ENCODE results near the gene FAM180B.
A peak's percentile ranks its signal among the peaks of the same experiment; 100 is the strongest.

FAM180B gene

DNA sequence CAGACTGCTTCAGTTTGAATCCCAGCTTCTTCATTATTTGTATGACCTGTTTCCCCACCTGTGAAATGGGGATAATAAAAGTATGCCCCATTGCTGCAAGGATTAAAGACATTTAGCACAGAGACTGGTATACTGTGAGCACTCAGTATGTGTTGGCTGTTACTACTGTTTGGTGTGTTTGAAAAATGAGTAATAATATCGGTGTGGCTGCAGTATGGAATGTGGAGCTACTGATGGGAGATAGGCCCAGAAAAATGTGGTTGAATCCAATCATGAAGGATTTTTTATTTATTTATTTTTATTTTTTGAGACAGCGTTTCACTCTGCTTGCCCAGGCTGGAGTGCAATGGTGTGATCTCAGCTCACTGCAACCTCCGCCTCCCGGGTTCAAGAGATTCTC is 16.8 kb downstream of the FAM180B start:
- H3K9me3 ChIP-seq (replicated peaks; ENCODE audit: low read length): no peaks in the 10 kb centered on the region
- no peaks in the 10 kb centered on the region for H3K36me3 ChIP-seq (ENCODE audit: insufficient read depth, low read length)
- no peak overlapping the region for H3K4me2 ChIP-seq (ENCODE audit: low read length)
- no peak overlapping the region for H3K4me3 ChIP-seq (ENCODE audit: low read length)
- no peak overlapping the region for H3K9ac ChIP-seq (ENCODE audit: low read depth, low read length)
- H3K4me1 ChIP-seq (ENCODE audit: control insufficient read depth, insufficient read depth, low read length): peaks cover 19% of the 10 kb centered on the region
- H3K27me3 ChIP-seq (ENCODE audit: control insufficient read depth, insufficient read depth, low read length): no peaks in the 10 kb centered on the region

DNA sequence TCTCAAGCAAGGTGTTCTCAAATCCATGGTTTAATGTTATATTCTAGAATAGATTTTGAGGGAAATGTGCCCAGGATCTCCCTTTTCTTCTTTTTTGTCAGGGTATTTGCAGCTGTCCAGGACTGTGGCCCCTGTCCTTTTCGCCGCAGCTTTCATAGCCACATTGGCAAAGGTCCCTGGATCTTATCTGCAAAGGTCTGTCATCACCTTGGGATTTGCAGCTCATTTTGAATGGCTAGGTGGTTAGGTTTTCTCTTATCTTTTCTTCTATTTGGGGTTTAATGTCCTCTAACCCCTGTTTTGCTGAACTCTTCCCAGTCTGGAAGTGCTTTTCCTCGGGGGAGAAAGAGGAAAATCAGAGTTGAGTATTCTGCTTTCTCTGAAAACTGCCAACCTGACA is 19.4 kb downstream of the FAM180B start:
- Histone ChIP-seq H3K4me1 (ENCODE audit: control insufficient read depth, insufficient read depth, low read length) (peaks cover 21% of the 10 kb centered on the region), H3K4me3 (ENCODE audit: low read length) (no peak overlapping the region), H3K27me3 (ENCODE audit: control insufficient read depth, insufficient read depth, low read length) (no peaks in the 10 kb centered on the region), H3K9ac (ENCODE audit: low read depth, low read length) (no peak overlapping the region), H3K36me3 (ENCODE audit: insufficient read depth, low read length) (no peaks in the 10 kb centered on the region), H3K4me2 (ENCODE audit: low read length) (no peak overlapping the region), H3K9me3 (replicated peaks; ENCODE audit: low read length) (no peaks in the 10 kb centered on the region)

GRCh38 chr11:47606731-47607130 is 20.3 kb downstream of the FAM180B start:
- Histone ChIP-seq H3K9ac (ENCODE audit: low read depth, low read length) (no peak overlapping the region), H3K9me3 (replicated peaks; ENCODE audit: low read length) (no peaks in the 10 kb centered on the region), H3K4me1 (ENCODE audit: control insufficient read depth, insufficient read depth, low read length) (peaks cover 21% of the 10 kb centered on the region), H3K27me3 (ENCODE audit: control insufficient read depth, insufficient read depth, low read length) (no peaks in the 10 kb centered on the region), H3K36me3 (ENCODE audit: insufficient read depth, low read length) (no peaks in the 10 kb centered on the region), H3K4me2 (ENCODE audit: low read length) (peak overlapping the region; percentile 58), H3K4me3 (ENCODE audit: low read length) (peak overlapping the region; percentile 13)

DNA sequence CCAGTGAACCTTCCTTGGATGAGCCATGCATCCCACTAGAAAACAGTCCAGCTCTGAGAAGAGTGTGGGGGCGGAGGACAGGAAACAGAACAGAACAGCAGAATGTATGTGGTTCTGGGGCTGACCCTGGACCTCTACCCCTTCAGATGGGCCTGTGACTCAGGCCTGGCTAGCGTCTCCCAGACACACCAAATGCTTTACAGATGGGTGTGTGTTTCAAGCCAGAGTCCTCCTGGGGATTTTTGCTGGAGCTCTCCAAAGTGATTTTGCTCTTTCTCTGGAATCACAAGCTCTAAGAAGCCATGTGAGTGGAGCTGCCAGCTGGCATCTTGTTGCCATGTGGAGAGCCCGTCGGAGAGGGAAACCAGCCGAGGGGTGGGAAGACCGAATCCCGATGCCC is 20.9 kb downstream of the FAM180B start:
- no peaks in the 10 kb centered on the region for H3K36me3 ChIP-seq (ENCODE audit: insufficient read depth, low read length)
- H3K4me2 ChIP-seq (ENCODE audit: low read length): peak overlapping the region; percentile 58
- no peaks in the 10 kb centered on the region for H3K9me3 ChIP-seq (replicated peaks; ENCODE audit: low read length)
- peaks cover 21% of the 10 kb centered on the region for H3K4me1 ChIP-seq (ENCODE audit: control insufficient read depth, insufficient read depth, low read length)
- H3K4me3 ChIP-seq (ENCODE audit: low read length): peak overlapping the region; percentile 13
- H3K9ac ChIP-seq (ENCODE audit: low read depth, low read length): no peak overlapping the region
- H3K27me3 ChIP-seq (ENCODE audit: control insufficient read depth, insufficient read depth, low read length): no peaks in the 10 kb centered on the region

DNA sequence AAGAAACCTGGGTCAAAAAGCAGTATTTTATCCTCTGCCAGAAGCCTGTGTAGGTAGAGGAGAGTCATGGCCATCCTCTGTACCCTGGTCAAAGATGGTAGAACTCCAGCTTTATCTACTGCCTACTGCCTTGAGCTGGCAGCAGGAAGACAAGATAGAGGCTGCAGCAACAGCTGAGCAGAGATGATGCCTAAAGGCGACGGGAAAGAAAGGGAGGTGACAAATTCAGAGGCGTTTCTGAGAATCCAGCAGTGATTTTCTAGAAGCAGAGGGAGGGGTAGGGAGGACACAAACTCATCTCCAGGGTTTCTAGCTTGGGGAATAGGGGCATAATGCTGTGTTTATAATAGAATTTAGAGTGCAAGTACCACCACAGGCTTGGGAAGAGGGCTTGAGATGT is 23.2 kb downstream of the FAM180B start:
- H3K36me3 ChIP-seq (ENCODE audit: insufficient read depth, low read length): no peaks in the 10 kb centered on the region
- no peak overlapping the region for H3K4me2 ChIP-seq (ENCODE audit: low read length)
- H3K4me1 ChIP-seq (ENCODE audit: control insufficient read depth, insufficient read depth, low read length): peaks cover 21% of the 10 kb centered on the region
- no peak overlapping the region for H3K9ac ChIP-seq (ENCODE audit: low read depth, low read length)
- no peak overlapping the region for H3K4me3 ChIP-seq (ENCODE audit: low read length)
- no peaks in the 10 kb centered on the region for H3K9me3 ChIP-seq (replicated peaks; ENCODE audit: low read length)
- H3K27me3 ChIP-seq (ENCODE audit: control insufficient read depth, insufficient read depth, low read length): no peaks in the 10 kb centered on the region

DNA sequence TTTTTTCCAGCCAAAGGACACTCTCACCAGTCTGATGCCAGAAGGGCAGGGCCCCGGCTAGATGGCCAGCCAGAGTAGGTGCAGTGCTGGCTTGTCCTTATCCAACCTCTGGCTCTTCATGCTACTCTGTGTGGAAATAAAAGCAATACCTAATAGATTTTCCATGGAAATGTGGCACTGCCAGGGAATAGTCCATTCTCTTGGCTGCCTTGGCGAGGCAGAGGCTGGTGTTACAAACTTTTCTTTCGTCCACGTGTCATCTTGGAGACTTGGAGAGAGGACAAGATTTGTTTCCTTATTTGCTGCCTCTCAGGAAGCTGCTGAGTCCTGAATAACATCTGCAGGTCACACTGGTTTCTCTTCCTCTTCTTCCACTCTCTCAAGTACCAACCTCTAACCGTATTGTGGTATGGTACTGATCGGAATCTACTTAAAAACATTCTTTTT is 24.9 kb downstream of the FAM180B start:
- H3K4me1 ChIP-seq (ENCODE audit: control insufficient read depth, insufficient read depth, low read length): peaks cover 21% of the 10 kb centered on the region
- no peaks in the 10 kb centered on the region for H3K27me3 ChIP-seq (ENCODE audit: control insufficient read depth, insufficient read depth, low read length)
- H3K36me3 ChIP-seq (ENCODE audit: insufficient read depth, low read length): peaks cover 3% of the 10 kb centered on the region
- no peak overlapping the region for H3K4me2 ChIP-seq (ENCODE audit: low read length)
- no peaks in the 10 kb centered on the region for H3K9me3 ChIP-seq (replicated peaks; ENCODE audit: low read length)
- H3K9ac ChIP-seq (ENCODE audit: low read depth, low read length): no peak overlapping the region
- no peak overlapping the region for H3K4me3 ChIP-seq (ENCODE audit: low read length)

GRCh38 chr11:47615249-47615648 is 28.8 kb downstream of the FAM180B start:
- no peaks in the 10 kb centered on the region for H3K9me3 ChIP-seq (replicated peaks; ENCODE audit: low read length)

DNA sequence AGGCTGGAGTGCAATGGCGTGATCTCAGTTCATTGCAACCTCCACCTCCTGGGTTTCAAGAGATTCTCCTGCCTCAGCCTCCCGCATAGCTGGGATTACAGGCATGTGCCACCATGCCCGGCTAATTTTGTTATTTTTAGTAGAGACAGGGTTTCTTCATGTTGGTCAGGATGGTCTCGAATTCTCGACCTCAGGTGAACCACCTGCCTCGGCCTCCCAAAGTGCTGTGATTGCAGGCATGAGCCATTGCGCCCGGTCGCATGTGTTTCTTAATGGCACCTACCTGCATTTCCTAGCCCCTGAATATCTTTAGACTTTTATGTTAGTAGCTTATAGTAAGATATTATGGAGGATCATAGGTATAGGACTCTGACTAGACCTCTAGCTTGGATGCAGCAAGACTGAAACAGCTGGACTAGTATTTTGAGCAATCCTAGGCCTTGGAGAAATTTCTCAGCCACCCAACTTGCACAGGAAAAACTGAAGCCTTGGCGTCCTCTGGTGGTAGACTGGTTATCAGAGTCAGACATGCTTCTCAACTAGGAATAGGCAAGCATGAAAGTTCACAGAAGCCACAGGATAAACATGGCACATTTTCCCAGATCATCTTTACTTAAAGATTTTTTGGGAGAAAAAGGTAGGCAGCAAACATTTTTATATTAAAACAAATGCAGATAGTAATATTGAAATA is 30.4 kb downstream of the FAM180B start:
- Histone ChIP-seq H3K4me3 (ENCODE audit: low read length) (no peak overlapping the region), H3K36me3 (ENCODE audit: insufficient read depth, low read length) (peaks cover 34% of the 10 kb centered on the region), H3K4me1 (ENCODE audit: control insufficient read depth, insufficient read depth, low read length) (peaks cover 14% of the 10 kb centered on the region), H3K27me3 (ENCODE audit: control insufficient read depth, insufficient read depth, low read length) (no peaks in the 10 kb centered on the region), H3K9me3 (replicated peaks; ENCODE audit: low read length) (no peaks in the 10 kb centered on the region), H3K4me2 (ENCODE audit: low read length) (peak overlapping the region; percentile 25), H3K9ac (ENCODE audit: low read depth, low read length) (no peak overlapping the region)

More at GRCh38 chr11:47615249-47615648, 28.8 kb downstream of the FAM180B start:
- H3K36me3 ChIP-seq (ENCODE audit: insufficient read depth, low read length): peaks cover 20% of the 10 kb centered on the region
- no peak overlapping the region for H3K4me3 ChIP-seq (ENCODE audit: low read length)
- peaks cover 14% of the 10 kb centered on the region for H3K4me1 ChIP-seq (ENCODE audit: control insufficient read depth, insufficient read depth, low read length)
- H3K4me2 ChIP-seq (ENCODE audit: low read length): no peak overlapping the region
- H3K9ac ChIP-seq (ENCODE audit: low read depth, low read length): no peak overlapping the region
- no peaks in the 10 kb centered on the region for H3K27me3 ChIP-seq (ENCODE audit: control insufficient read depth, insufficient read depth, low read length)

DNA sequence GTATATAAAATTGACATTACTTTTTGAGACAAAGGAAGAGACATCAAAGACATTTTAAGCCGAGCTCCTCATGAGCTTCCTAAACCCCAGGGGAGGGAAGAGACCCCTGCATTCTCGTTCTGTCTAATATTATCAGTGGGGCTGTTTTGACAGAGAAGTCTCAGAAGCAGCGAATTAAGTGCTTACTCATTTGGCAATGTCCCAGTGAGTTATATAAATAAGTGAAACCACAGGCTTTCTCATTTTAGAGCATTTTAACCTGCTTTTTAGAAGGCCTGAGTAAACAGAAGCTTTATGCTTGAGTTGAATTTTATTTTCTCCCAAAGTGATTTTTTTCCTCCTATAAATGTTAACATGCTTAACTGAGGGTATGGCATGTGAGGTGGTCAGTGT is 30.9 kb downstream of the FAM180B start:
- Histone ChIP-seq H3K36me3 (ENCODE audit: insufficient read depth, low read length) (peaks cover 39% of the 10 kb centered on the region), H3K4me2 (ENCODE audit: low read length) (peak overlapping the region; percentile 25), H3K4me3 (ENCODE audit: low read length) (no peak overlapping the region), H3K9me3 (replicated peaks; ENCODE audit: low read length) (no peaks in the 10 kb centered on the region), H3K4me1 (ENCODE audit: control insufficient read depth, insufficient read depth, low read length) (peaks cover 14% of the 10 kb centered on the region), H3K9ac (ENCODE audit: low read depth, low read length) (no peak overlapping the region), H3K27me3 (ENCODE audit: control insufficient read depth, insufficient read depth, low read length) (no peaks in the 10 kb centered on the region)

DNA sequence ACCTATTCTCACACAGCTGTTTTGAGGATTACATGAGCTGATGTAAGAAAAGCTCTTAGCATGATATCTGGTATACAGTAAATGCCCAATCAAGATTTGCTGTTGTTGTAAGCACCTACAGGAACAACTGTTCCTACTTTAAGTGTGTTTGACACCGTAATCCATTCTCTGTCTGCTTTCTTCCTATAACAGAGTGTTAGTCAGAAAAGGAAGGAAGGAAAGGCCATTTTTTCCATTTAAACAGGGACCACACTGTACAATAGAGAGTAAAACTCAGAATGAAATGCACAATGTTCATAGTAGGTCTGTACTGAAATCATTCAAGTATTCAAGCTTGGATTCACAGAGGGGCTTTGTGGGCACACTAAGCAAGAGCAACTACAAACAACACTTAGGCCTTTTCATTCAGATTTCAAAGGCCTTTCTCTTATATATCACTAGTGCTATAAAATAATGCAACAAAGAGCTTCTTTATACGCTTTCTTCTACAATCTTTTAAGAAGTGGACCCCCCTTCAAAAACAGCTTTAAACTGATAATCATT is 34.4 kb downstream of the FAM180B start:
- Histone ChIP-seq H3K4me2 (ENCODE audit: low read length) (no peak overlapping the region), H3K9me3 (replicated peaks; ENCODE audit: low read length) (no peaks in the 10 kb centered on the region), H3K4me3 (ENCODE audit: low read length) (no peak overlapping the region), H3K4me1 (ENCODE audit: control insufficient read depth, insufficient read depth, low read length) (peaks cover 14% of the 10 kb centered on the region), H3K27me3 (ENCODE audit: control insufficient read depth, insufficient read depth, low read length) (no peaks in the 10 kb centered on the region), H3K9ac (ENCODE audit: low read depth, low read length) (no peak overlapping the region), H3K36me3 (ENCODE audit: insufficient read depth, low read length) (peaks cover 59% of the 10 kb centered on the region)

GRCh38 chr11:47626234-47626633 is 39.8 kb downstream of the FAM180B start:
- peaks cover 74% of the 10 kb centered on the region for H3K36me3 ChIP-seq (ENCODE audit: insufficient read depth, low read length)
- H3K4me1 ChIP-seq (ENCODE audit: control insufficient read depth, insufficient read depth, low read length): no peaks in the 10 kb centered on the region
- H3K9me3 ChIP-seq (replicated peaks; ENCODE audit: low read length): no peaks in the 10 kb centered on the region
- no peak overlapping the region for H3K4me3 ChIP-seq (ENCODE audit: low read length)
- no peaks in the 10 kb centered on the region for H3K27me3 ChIP-seq (ENCODE audit: control insufficient read depth, insufficient read depth, low read length)
- no peak overlapping the region for H3K9ac ChIP-seq (ENCODE audit: low read depth, low read length)
- H3K4me2 ChIP-seq (ENCODE audit: low read length): no peak overlapping the region

- H3K4me2 ChIP-seq (ENCODE audit: low read length): no peak overlapping the region
- no peaks in the 10 kb centered on the region for H3K4me1 ChIP-seq (ENCODE audit: control insufficient read depth, insufficient read depth, low read length)
- H3K36me3 ChIP-seq (ENCODE audit: insufficient read depth, low read length): peaks cover 68% of the 10 kb centered on the region
Measured at GRCh38 chr11:47628026-47628425, 41.5 kb downstream of the FAM180B start.

More at GRCh38 chr11:47628026-47628425, 41.5 kb downstream of the FAM180B start:
- Histone ChIP-seq H3K27me3 (ENCODE audit: control insufficient read depth, insufficient read depth, low read length) (no peaks in the 10 kb centered on the region), H3K9ac (ENCODE audit: low read depth, low read length) (no peak overlapping the region), H3K4me3 (ENCODE audit: low read length) (no peak overlapping the region), H3K9me3 (replicated peaks; ENCODE audit: low read length) (no peaks in the 10 kb centered on the region)

All from skeletal muscle satellite cell (primary cell).